ENCODE data around the gene SLC13A2. TPM values are rescaled to one million over a fixed set of nuclear protein-coding genes. Genes with fewer than 3 reads are reported as not detected.

SLC13A2 gene
- total RNA-seq, 1 experiment from 2014 or later, result not detected

DNA sequence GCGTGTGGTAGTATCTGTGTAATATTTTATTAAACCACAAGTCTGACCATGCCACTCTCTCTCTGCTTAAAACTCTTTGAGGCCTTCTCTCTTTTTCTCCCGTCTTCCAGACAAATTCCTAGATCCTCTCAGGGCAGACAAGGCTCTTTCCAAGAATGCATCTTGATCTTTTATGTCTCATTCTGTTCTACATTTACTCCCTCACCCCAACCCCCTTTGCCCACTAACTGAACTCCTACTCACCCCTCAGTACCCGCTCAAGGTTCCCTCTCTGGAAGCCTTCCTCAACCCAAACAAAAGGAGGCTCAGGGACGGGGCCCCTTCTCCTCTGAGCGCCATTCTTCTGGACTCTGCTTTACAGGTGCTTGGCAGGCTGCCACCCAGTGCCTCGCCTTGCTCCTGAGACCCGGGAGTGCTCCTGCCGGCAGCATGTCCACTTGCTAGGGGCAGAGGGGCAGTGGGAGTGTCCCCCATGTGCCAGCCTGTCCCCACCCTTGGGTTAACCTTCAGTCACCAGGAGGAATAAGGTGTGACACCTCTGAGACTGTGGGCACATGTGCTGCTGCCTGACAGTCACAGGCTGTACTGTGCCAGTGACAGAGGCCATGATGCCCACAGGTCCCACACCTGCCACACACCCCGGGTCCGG, 9.2 kb downstream of the SLC13A2 start:
- Histone ChIP-seq H2AK5ac (ENCODE audit: insufficient read length, low read length) (no peak overlapping the region), H3K18ac (ENCODE audit: insufficient read length, low read depth, low read length) (no peak overlapping the region), H4K8ac (replicated peaks; ENCODE audit: insufficient read length, low read depth, low read length) (no peak overlapping the region), H4K20me1 (ENCODE audit: control insufficient read depth, insufficient read depth, insufficient read length) (no peaks in the 10 kb centered on the region), H3K56ac (ENCODE audit: insufficient read length, low read depth, low read length) (no peak overlapping the region), H3K9me3 (ENCODE audit: control insufficient read depth, low read depth, low read length) (no peaks in the 10 kb centered on the region), H4K91ac (ENCODE audit: insufficient read length, low read depth, low read length) (no peak overlapping the region), H2BK120ac (ENCODE audit: low read depth, low read length, poor library complexity, severe bottlenecking) (no peak overlapping the region), H3K27me3 (ENCODE audit: insufficient read depth, low read length) (no peaks in the 10 kb centered on the region), H2BK15ac (ENCODE audit: low read depth, low read length) (no peak overlapping the region), H3K23ac (ENCODE audit: insufficient read length, low read depth, low read length) (no peak overlapping the region), H3K79me1 (ENCODE audit: insufficient read depth, low read depth, low read length, poor library complexity, severe bottlenecking) (no peaks in the 10 kb centered on the region), H2AFZ (ENCODE audit: low read length) (no peak overlapping the region), H2BK5ac (ENCODE audit: insufficient read length, low read length) (no peak overlapping the region), H3K27ac (ENCODE audit: insufficient read length, low read depth, low read length) (no peak overlapping the region), H2BK12ac (ENCODE audit: insufficient read length, low read depth, low read length) (no peak overlapping the region), H3K4me1 (ENCODE audit: insufficient read depth, low read length) (no peaks in the 10 kb centered on the region; the same call in 1 of the 2 replicates), H4K5ac (ENCODE audit: insufficient read length, low read depth, low read length) (no peak overlapping the region), H3T11ph (ENCODE audit: low read length) (no peak overlapping the region), H3K9ac (ENCODE audit: extremely low read depth, insufficient read length, low read length) (no peak overlapping the region), H3K4ac (ENCODE audit: low read depth, low read length) (no peak overlapping the region), H3K23me2 (ENCODE audit: insufficient read length, low read depth, low read length, poor library complexity, severe bottlenecking) (no peaks in the 10 kb centered on the region), H3K4me2 (ENCODE audit: insufficient read depth, insufficient read length, low read length) (no peak overlapping the region), H2BK20ac (ENCODE audit: low read depth, low read length, poor library complexity, severe bottlenecking) (no peak overlapping the region), H3K14ac (ENCODE audit: insufficient read depth, low read length) (no peak overlapping the region), H3K79me2 (ENCODE audit: insufficient read depth, low read length) (no peaks in the 10 kb centered on the region)
- H3K4me3 Mint-ChIP-seq, result no peak overlapping the region
- no peak for DNase-seq
- no peaks in the 10 kb centered on the region for H3K36me3 Mint-ChIP-seq (ENCODE audit: insufficient read depth in 1 of 3, low read depth in 3 of 3)
- H3K4me1 Mint-ChIP-seq, result peaks cover 18 to 33% of the 10 kb centered on the region in 2 experiments
- TF ChIP-seq, protein P1, sequence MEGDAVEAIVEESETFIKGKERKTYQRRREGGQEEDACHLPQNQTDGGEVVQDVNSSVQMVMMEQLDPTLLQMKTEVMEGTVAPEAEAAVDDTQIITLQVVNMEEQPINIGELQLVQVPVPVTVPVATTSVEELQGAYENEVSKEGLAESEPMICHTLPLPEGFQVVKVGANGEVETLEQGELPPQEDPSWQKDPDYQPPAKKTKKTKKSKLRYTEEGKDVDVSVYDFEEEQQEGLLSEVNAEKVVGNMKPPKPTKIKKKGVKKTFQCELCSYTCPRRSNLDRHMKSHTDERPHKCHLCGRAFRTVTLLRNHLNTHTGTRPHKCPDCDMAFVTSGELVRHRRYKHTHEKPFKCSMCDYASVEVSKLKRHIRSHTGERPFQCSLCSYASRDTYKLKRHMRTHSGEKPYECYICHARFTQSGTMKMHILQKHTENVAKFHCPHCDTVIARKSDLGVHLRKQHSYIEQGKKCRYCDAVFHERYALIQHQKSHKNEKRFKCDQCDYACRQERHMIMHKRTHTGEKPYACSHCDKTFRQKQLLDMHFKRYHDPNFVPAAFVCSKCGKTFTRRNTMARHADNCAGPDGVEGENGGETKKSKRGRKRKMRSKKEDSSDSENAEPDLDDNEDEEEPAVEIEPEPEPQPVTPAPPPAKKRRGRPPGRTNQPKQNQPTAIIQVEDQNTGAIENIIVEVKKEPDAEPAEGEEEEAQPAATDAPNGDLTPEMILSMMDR (conservative IDR thresholded peaks at IDR 0.05), result no peak
- H3K27me3 Mint-ChIP-seq (ENCODE audit: low read depth), result peaks cover 12% of the 10 kb centered on the region
- WGBS (ENCODE audit: extremely low coverage, insufficient read length, low lambda C conversion rate), result no CpG with 5 or more reads among the region's 10 CpGs
- H3K9me3 Mint-ChIP-seq, result no peaks in the 10 kb centered on the region
- no peak overlapping the region for H3K27ac Mint-ChIP-seq
